Effector memory CD8-positive, alpha-beta T cell (primary cell): ENCODE data around the gene SLC51A.
A peak's percentile ranks its signal among the peaks of the same experiment; 100 is the strongest.
"Not testable (repeated sequence)": the region's sequence is repeated elsewhere in the genome, so short reads cannot be mapped to it uniquely, and the experiment has no call there.

ENCODE experiments used
- ATAC-seq: fragments of 150-1000 bp; cut with Tn5 transposase; replicated peaks from 2 replicates; pipeline ENCODE4 v1.10.0; 2021; ENCODE audit warnings: mild to moderate bottlenecking, moderate library complexity
- DNase-seq, 3 experiments: peaks; one replicate each; pipeline ENCODE4 v3.0.0; 2021
- H3K27ac Mint-ChIP-seq, 2 donors: one replicate each; pipeline ENCODE4 v1.8.0; 2022; ENCODE audit warnings: mild to moderate bottlenecking in 2 of 2, mixed read lengths in 2 of 2, moderate library complexity in 2 of 2
- H3K27me3 Mint-ChIP-seq, 2 donors: one replicate each; pipeline ENCODE4 v1.8.0; 2022; ENCODE audit warnings: mixed read lengths in 2 of 2
- H3K36me3 Mint-ChIP-seq: one replicate; pipeline ENCODE4 v1.8.0; 2022; ENCODE audit warnings: mild to moderate bottlenecking, moderate library complexity, mixed read lengths; ENCODE audit not compliant: insufficient read depth
- H3K4me1 Mint-ChIP-seq, 2 donors: one replicate each; pipeline ENCODE4 v1.8.0; 2022; ENCODE audit warnings: low read depth in 2 of 2, mixed read lengths in 2 of 2
- H3K4me3 Mint-ChIP-seq, 2 donors: one replicate each; pipeline ENCODE4 v1.8.0; 2022; ENCODE audit warnings: mild to moderate bottlenecking in 2 of 2, mixed read lengths in 2 of 2, moderate library complexity in 2 of 2
- H3K9me3 Mint-ChIP-seq, 2 donors: one replicate each; pipeline ENCODE4 v1.8.0; 2022; ENCODE audit warnings: mixed read lengths in 2 of 2

The SLC51A gene

GRCh38 chr3:196227121-196227561 lies 10.8 kb downstream of the SLC51A start:
- H3K27me3 Mint-ChIP-seq, result peaks cover 6 to 29% of the 10 kb centered on the region in 2 donors
- H3K4me3 Mint-ChIP-seq, result no peak overlapping the region
- no peaks in the 10 kb centered on the region for H3K36me3 Mint-ChIP-seq
- no peak overlapping the region for H3K27ac Mint-ChIP-seq
- no peaks in the 10 kb centered on the region for H3K9me3 Mint-ChIP-seq
- ATAC-seq, result no peak
- DNase-seq, result no peak
- no peaks in the 10 kb centered on the region for H3K4me1 Mint-ChIP-seq

- ATAC-seq (no peak), DNase-seq (no peak)
- H3K36me3 Mint-ChIP-seq, result no peaks in the 10 kb centered on the region
- H3K27ac Mint-ChIP-seq, result no peak overlapping the region
- no peaks in the 10 kb centered on the region for H3K4me1 Mint-ChIP-seq
- H3K4me3 Mint-ChIP-seq, result no peak overlapping the region
- H3K27me3 Mint-ChIP-seq, result peaks cover 5 to 28% of the 10 kb centered on the region in 2 donors
- no peaks in the 10 kb centered on the region for H3K9me3 Mint-ChIP-seq
These were observed 11.5 kb downstream of the SLC51A start for GRCh38 chr3:196227629-196228493.

GRCh38 chr3:196232154-196232881 lies 16.0 kb downstream of the SLC51A start:
- ATAC-seq, result no peak
- H3K27me3 Mint-ChIP-seq, result peaks cover 0 to 8% of the 10 kb centered on the region in 2 donors
- H3K4me3 Mint-ChIP-seq, result no peak overlapping the region
- no peaks in the 10 kb centered on the region for H3K9me3 Mint-ChIP-seq
- DNase-seq, result no peak
- H3K36me3 Mint-ChIP-seq, result peaks cover 11% of the 10 kb centered on the region
- peaks cover 9 to 20% of the 10 kb centered on the region in 2 donors for H3K4me1 Mint-ChIP-seq
- no peak overlapping the region for H3K27ac Mint-ChIP-seq

GRCh38 chr3:196232882-196233251 lies 16.5 kb downstream of the SLC51A start:
- no peak overlapping the region for H3K4me3 Mint-ChIP-seq
- peaks cover 0 to 3% of the 10 kb centered on the region in 2 donors for H3K27me3 Mint-ChIP-seq
- no peaks in the 10 kb centered on the region for H3K9me3 Mint-ChIP-seq
- H3K4me1 Mint-ChIP-seq, result peaks cover 13 to 22% of the 10 kb centered on the region in 2 donors
- peak overlapping the region; percentile 48 to 72 for H3K27ac Mint-ChIP-seq
- no peak for DNase-seq
- H3K36me3 Mint-ChIP-seq, result peaks cover 12% of the 10 kb centered on the region
- no peak for ATAC-seq

- peaks cover 31% of the 10 kb centered on the region for H3K36me3 Mint-ChIP-seq
- H3K9me3 Mint-ChIP-seq, result no peaks in the 10 kb centered on the region
- H3K27ac Mint-ChIP-seq, result peak overlapping the region; percentile 9 to 62
These were observed 19.3 kb downstream of the SLC51A start for GRCh38 chr3:196235452-196236122.

GRCh38 chr3:196236223-196236622 lies 19.9 kb downstream of the SLC51A start:
- no peaks in the 10 kb centered on the region for H3K27me3 Mint-ChIP-seq
- no peak for DNase-seq
- H3K4me1 Mint-ChIP-seq, result peaks cover 13 to 22% of the 10 kb centered on the region in 2 donors
- ATAC-seq, result no peak
- H3K27ac Mint-ChIP-seq, result peak overlapping the region in 1 of 2 donors; percentile 62
- H3K36me3 Mint-ChIP-seq, result peaks cover 38% of the 10 kb centered on the region
- no peaks in the 10 kb centered on the region for H3K9me3 Mint-ChIP-seq
- H3K4me3 Mint-ChIP-seq, result no peak overlapping the region

More at GRCh38 chr3:196235452-196236122, 19.3 kb downstream of the SLC51A start:
- Mint-ChIP-seq H3K27me3 (no peaks in the 10 kb centered on the region), H3K4me1 (peaks cover 13 to 22% of the 10 kb centered on the region in 2 donors), H3K4me3 (no peak overlapping the region)
- DNase-seq (no peak), ATAC-seq (no peak)

GRCh38 chr3:196237203-196237602 lies 20.9 kb downstream of the SLC51A start:
- DNase-seq, result no peak
- peak; percentile 73 for ATAC-seq
- H3K9me3 Mint-ChIP-seq, result no peaks in the 10 kb centered on the region
- H3K4me3 Mint-ChIP-seq, result no peak overlapping the region
- no peaks in the 10 kb centered on the region for H3K27me3 Mint-ChIP-seq
- peaks cover 13 to 22% of the 10 kb centered on the region in 2 donors for H3K4me1 Mint-ChIP-seq
- peak overlapping the region; percentile 36 to 65 for H3K27ac Mint-ChIP-seq
- peaks cover 48% of the 10 kb centered on the region for H3K36me3 Mint-ChIP-seq

GRCh38 chr3:196238612-196239560 lies 22.6 kb downstream of the SLC51A start:
- no peak overlapping the region for H3K4me3 Mint-ChIP-seq
- H3K4me1 Mint-ChIP-seq, result peaks cover 13 to 22% of the 10 kb centered on the region in 2 donors
- no peak for ATAC-seq
- no peak overlapping the region for H3K27ac Mint-ChIP-seq
- peaks cover 42% of the 10 kb centered on the region for H3K36me3 Mint-ChIP-seq
- DNase-seq, result no peak
- no peaks in the 10 kb centered on the region for H3K27me3 Mint-ChIP-seq
- no peaks in the 10 kb centered on the region for H3K9me3 Mint-ChIP-seq

- Mint-ChIP-seq H3K27me3 (no peaks in the 10 kb centered on the region), H3K36me3 (peaks cover 43% of the 10 kb centered on the region), H3K4me3 (no peak overlapping the region), H3K9me3 (no peaks in the 10 kb centered on the region), H3K4me1 (peaks cover 10 to 19% of the 10 kb centered on the region in 2 donors), H3K27ac (no peak overlapping the region)
- DNase-seq (no peak), ATAC-seq (no peak)
These were observed 24.1 kb downstream of the SLC51A start for GRCh38 chr3:196240424-196240823.

GRCh38 chr3:196241704-196242103 lies 25.4 kb downstream of the SLC51A start:
- Mint-ChIP-seq H3K36me3 (peaks cover 56% of the 10 kb centered on the region), H3K27me3 (no peaks in the 10 kb centered on the region), H3K27ac (no peak overlapping the region), H3K4me3 (no peak overlapping the region), H3K4me1 (peaks cover 8% of the 10 kb centered on the region in 2 donors), H3K9me3 (no peaks in the 10 kb centered on the region)
- no peak for DNase-seq
- ATAC-seq, result no peak

GRCh38 chr3:196244166-196244565 lies 27.8 kb downstream of the SLC51A start:
- H3K9me3 Mint-ChIP-seq, ATAC-seq, H3K27ac Mint-ChIP-seq, H3K4me1 Mint-ChIP-seq, H3K4me3 Mint-ChIP-seq, H3K27me3 Mint-ChIP-seq, DNase-seq: not testable (repeated sequence)
- H3K36me3 Mint-ChIP-seq, result peaks cover 57% of the 10 kb centered on the region

- DNase-seq (no peak), ATAC-seq (peak; percentile 89)
These were observed 30.4 kb downstream of the SLC51A start for GRCh38 chr3:196246612-196247308.

More at GRCh38 chr3:196246612-196247308, 30.4 kb downstream of the SLC51A start:
- H3K27me3 Mint-ChIP-seq, result no peaks in the 10 kb centered on the region
- H3K4me1 Mint-ChIP-seq, result no peaks in the 10 kb centered on the region
- H3K4me3 Mint-ChIP-seq, result no peak overlapping the region
- peaks cover 33% of the 10 kb centered on the region for H3K36me3 Mint-ChIP-seq
- no peaks in the 10 kb centered on the region for H3K9me3 Mint-ChIP-seq
- peak overlapping the region; percentile 9 to 46 for H3K27ac Mint-ChIP-seq
